Fibroblast of pulmonary artery (primary cell): ENCODE measurements around the gene GABRD.
A peak's percentile ranks its signal among the peaks of the same experiment; 100 is the strongest.

Experiments
- DNase-seq: peaks from one replicate; pipeline ENCODE4 v3.0.0-alpha.2; 2010; ENCODE audit warnings: low read depth
- H3K4me3 ChIP-seq: replicated peaks from 2 replicates; pipeline ENCODE4 v1.5.1; 2011; ENCODE audit warnings: low read depth, mild to moderate bottlenecking, control low read depth, low read length, moderate library complexity
- CTCF ChIP-seq: IDR thresholded peaks from 2 replicates; pipeline ENCODE4 v1.5.1; 2011; ENCODE audit warnings: mild to moderate bottlenecking, control low read depth, low read length, inconsistent platforms; ENCODE audit errors: missing control alignments

Gene GABRD

GRCh38 chr1:1986451-1987141 is 32.5 kb upstream of the GABRD start:
- no peak overlapping the region for H3K4me3 ChIP-seq
- TF ChIP-seq CTCF: no peak
- no peak for DNase-seq

GRCh38 chr1:1987142-1987510 is 32.0 kb upstream of the GABRD start:
- DNase-seq: no peak
- no peak for TF ChIP-seq CTCF
- no peak overlapping the region for H3K4me3 ChIP-seq

GRCh38 chr1:1988061-1988945 is 30.8 kb upstream of the GABRD start:
- no peak for TF ChIP-seq CTCF
- H3K4me3 ChIP-seq: no peak overlapping the region
- no peak for DNase-seq

GRCh38 chr1:1989102-1989542 is 30.0 kb upstream of the GABRD start:
- no peak overlapping the region for H3K4me3 ChIP-seq
- peak; percentile 71 for DNase-seq
- TF ChIP-seq CTCF: no peak

- peak; percentile 72 for DNase-seq
- no peak for TF ChIP-seq CTCF
- H3K4me3 ChIP-seq: no peak overlapping the region
Measured at GRCh38 chr1:1989789-1990188, 29.4 kb upstream of the GABRD start.

- DNase-seq: peak; percentile 70
- no peak for TF ChIP-seq CTCF
- H3K4me3 ChIP-seq: no peak overlapping the region
Measured at GRCh38 chr1:1990222-1990621, 28.9 kb upstream of the GABRD start.

- DNase-seq: no peak
- H3K4me3 ChIP-seq: no peak overlapping the region
- TF ChIP-seq CTCF: no peak
Measured at GRCh38 chr1:1994536-1994935, 24.6 kb upstream of the GABRD start.
